AG09319 (cell line): ENCODE measurements around the gene SELENOO.

Experiments used
- DNase-seq: peaks from one replicate; pipeline ENCODE4 v3.0.0-alpha.2; 2010; ENCODE audit warnings: low read depth; ENCODE audit errors: extremely low read depth
- TF ChIP-seq, protein P1 (sequence below): IDR thresholded peaks from 2 replicates; pipeline ENCODE4 v1.5.1; 2011; ENCODE audit warnings: low read depth, mild to moderate bottlenecking, inconsistent platforms, low read length, moderate library complexity

SELENOO gene

DNA sequence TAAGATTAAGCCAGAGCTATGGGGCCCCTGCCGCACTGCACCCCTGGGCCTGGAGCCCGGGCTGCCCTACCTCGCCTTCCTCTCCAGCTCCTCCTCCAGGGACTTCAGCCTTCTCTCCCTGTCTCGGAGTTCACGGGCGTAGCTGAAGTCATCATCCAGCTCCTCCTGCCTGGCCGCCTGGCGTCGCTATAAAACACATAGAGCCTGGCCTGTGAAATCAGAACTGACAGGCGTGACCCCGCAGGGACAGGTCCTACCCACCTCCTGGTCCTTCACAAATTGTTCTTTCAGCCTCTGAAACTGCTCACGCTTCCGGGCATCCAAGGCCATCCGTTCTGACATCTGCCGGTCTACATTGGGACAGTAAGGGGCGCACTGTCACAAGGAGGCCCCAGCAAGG lies 23.3 kb downstream of the SELENOO start:
- TF ChIP-seq, protein P1, sequence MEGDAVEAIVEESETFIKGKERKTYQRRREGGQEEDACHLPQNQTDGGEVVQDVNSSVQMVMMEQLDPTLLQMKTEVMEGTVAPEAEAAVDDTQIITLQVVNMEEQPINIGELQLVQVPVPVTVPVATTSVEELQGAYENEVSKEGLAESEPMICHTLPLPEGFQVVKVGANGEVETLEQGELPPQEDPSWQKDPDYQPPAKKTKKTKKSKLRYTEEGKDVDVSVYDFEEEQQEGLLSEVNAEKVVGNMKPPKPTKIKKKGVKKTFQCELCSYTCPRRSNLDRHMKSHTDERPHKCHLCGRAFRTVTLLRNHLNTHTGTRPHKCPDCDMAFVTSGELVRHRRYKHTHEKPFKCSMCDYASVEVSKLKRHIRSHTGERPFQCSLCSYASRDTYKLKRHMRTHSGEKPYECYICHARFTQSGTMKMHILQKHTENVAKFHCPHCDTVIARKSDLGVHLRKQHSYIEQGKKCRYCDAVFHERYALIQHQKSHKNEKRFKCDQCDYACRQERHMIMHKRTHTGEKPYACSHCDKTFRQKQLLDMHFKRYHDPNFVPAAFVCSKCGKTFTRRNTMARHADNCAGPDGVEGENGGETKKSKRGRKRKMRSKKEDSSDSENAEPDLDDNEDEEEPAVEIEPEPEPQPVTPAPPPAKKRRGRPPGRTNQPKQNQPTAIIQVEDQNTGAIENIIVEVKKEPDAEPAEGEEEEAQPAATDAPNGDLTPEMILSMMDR, result no peak
- DNase-seq, result no peak

DNA sequence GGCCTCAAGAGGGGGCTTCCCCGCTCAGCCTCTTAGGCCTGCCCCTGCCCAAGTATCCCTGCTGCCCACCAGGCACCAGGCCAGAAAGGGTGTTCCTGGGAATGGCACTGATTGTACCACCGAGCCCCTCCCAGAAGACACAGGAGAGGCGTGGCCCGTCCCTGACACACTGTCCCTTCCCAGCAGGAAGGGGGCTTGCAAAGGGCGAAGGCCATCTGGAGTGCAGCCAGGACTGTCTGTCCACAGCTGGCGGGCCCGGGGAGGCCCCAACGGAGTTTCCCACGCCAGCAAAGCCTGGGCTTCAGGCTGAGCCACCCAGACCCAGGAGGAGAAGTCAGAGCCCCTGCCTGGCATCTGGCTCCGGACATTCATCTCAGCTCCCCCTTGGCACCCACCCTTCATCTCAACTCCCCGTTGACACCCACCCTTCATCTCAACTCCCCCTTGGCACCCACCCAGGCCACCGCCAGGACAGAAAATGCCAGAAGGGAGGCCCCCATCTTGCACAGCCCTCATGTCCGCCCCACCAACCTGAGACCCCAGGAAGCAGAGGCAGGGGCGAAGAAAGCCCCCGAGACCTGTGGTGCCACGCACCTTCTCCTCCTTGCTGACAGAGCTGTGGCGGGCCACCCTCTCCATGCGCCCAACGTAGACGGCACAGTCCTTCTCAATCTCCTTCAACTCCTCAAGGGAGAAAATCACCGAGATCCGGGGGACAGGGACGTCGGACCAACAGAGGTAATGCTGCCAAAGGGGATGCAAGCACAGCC lies 24.6 kb downstream of the SELENOO start:
- DNase-seq, result no peak
- TF ChIP-seq, protein P1, result no peak

DNA sequence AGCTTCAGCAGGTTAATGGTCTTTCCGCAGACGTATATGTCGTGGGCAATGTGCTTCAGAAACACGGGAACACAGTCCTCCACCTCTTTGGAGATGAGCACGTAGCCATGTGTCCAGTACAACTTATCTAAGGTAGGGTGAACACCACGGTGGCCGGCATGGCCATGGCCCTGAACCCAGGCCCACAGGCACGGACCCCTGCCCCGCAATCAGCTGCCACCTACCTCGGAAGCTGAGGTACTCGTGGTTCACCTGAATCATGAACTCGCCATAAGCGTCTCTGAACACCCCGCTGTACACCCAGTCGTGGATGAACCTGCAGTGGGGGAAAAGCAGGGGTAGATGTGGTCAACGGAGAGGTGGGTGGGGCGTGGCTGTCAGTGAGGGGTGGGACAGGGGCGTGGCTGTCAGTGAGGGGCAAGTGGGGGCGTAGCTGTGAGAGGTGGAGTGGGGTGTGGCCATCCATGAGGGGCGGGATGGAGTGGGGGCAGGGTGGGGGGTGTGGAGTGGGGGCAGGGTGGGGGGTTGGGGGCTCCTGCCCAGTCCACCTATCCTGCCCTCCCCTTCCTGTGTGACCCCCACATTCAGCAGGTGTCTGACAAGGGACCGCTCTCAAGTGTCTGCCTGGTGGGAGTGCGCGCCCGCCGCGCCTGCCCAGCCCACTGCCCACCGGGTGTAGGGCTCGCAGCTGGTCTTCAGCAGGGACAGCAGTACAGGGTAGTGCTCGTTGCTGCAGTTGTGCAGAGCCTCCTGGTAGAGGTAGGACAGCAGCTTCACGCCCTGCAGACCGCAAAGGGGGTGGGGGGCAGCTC lies 25.5 kb downstream of the SELENOO start:
- DNase-seq, result no peak
- TF ChIP-seq, protein P1, result no peak

DNA sequence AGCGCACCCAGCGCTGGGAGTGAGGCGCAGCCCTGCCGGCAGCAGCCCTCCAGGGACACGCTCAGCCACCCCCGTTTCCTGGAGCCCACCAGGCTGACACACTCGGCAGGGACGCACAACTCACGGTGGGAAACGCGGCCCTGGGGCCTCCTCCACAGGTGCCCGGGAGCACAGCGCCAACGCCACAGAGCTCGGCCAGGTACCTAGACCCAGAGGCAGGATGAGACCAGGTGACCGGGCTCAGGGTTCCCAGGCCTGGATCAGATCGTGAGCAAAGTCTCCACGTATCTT lies 26.0 kb downstream of the SELENOO start:
- TF ChIP-seq, protein P1, result no peak
- no peak for DNase-seq

DNA sequence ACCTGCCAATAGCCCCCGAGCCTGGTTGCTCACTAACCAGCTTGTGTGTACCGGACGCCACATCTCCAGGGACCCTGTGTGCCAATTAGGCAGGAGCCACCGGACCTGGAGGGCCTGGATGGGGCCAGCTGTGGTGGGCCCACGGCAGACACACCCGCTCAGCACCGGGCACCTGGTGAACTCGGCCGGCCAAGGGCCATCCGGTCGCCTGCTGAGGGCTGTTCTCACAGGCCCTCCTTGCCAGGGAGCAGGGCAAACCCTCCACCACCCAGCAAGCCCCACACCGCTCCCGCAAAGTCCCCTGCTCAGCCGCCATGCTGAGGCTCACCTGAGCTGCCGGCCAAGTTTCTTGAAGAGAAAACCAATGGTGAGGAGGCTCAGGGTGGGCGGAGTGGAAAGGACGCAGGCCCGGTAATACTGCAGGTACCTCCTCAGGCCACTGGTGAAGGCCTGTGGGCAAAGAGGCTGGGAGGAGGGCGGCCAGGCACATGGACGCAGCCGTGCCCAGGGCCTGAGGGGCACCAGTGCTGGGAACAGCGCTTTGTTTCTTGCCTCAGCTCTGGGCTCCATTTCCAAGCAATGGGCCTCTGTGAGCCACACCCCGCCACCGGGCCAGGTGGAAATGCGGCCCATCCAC lies 26.9 kb downstream of the SELENOO start:
- TF ChIP-seq, protein P1, result no peak
- no peak for DNase-seq

DNA sequence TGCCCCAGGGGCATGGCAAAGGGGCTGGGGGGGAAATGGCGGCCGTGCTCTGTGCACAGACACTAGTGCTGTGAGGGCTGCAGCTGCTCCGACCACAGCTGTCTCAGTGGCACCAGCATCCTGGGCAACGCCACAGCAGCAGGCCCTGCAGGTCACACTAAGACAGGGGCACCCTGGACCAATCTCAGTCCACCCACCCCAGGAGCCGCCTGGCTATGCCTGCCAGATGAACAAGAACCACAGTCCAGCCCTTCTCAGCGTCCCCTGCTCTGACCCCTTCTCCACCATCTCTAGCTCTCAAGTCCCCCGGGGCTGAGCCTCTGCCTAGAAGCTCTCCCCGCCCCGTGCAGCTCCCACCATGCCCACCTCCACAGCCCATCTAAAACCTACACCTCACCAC lies 27.6 kb downstream of the SELENOO start:
- TF ChIP-seq, protein P1, result no peak
- no peak for DNase-seq

DNA sequence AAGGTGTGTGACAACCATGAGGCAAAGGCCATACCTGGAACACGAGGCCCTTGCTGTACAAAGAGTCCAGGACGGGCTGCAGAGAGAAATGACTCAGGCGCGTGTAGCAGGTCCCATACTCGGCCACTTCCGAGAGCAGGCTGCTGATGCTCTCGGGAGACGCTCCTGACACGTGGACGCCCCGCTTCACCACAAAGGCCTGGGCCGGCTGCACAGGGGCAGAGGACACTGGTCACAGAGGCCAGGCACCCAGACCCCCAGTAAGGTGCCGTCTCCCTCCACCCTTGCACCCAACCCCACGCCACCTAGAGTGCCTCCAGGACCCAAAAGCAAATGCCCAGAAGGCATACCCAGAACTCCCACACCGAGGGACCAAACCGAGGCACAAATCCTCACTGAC lies 28.6 kb downstream of the SELENOO start:
- no peak for DNase-seq
- TF ChIP-seq, protein P1, result no peak
